Neural progenitor cell (in vitro differentiated cells): ENCODE data around the gene STXBP5. TPM values are rescaled to one million over a fixed set of nuclear protein-coding genes. Genes with fewer than 3 reads are reported as not detected.
A peak's percentile ranks its signal among the peaks of the same experiment; 100 is the strongest.

ENCODE experiments used
- DNase-seq: peaks from one replicate; pipeline ENCODE4 v3.0.0-alpha.2; 2016; ENCODE audit warnings: low spot score
- H2AFZ ChIP-seq: fragments of 200-600 bp; sonication (generic); replicated peaks from 2 replicates; pipeline ENCODE4 v1.6.1; 2016; ENCODE audit warnings: antibody characterized with exemption
- H3F3A ChIP-seq: fragments of 200-600 bp; sonication (generic); 2 replicates; pipeline ENCODE4 v1.6.1; 2016; ENCODE audit warnings: antibody characterized with exemption, low read depth
- H3K27ac ChIP-seq: fragments of 200-600 bp; sonication (generic); 2 replicates; pipeline ENCODE4 v1.5.1; 2016; ENCODE audit warnings: mild to moderate bottlenecking
- H3K27me3 ChIP-seq: fragments of 200-600 bp; sonication (generic); 2 replicates; pipeline ENCODE4 v1.6.1; 2016; ENCODE audit warnings: mild to moderate bottlenecking, moderate library complexity
- H3K36me3 ChIP-seq: fragments of 200-600 bp; sonication (generic); 2 replicates; pipeline ENCODE4 v1.5.1; 2016
- H3K4me1 ChIP-seq: fragments of 200-600 bp; sonication (generic); 2 replicates; pipeline ENCODE4 v1.6.1; 2016; ENCODE audit warnings: mixed run types
- H3K4me2 ChIP-seq: fragments of 200-600 bp; sonication (generic); 2 replicates; pipeline ENCODE4 v1.6.1; 2016
- H3K4me3 ChIP-seq: fragments of 200-600 bp; sonication (generic); 2 replicates; pipeline ENCODE4 v1.5.1; 2016
- H3K79me2 ChIP-seq: fragments of 200-600 bp; sonication (generic); 2 replicates; pipeline ENCODE4 v1.6.1; 2016; ENCODE audit warnings: low read depth
- H3K9ac ChIP-seq: fragments of 200-600 bp; sonication (generic); 2 replicates; pipeline ENCODE4 v1.6.1; 2016
- H3K9me3 ChIP-seq: fragments of 200-600 bp; sonication (generic); 2 replicates; pipeline ENCODE4 v1.5.1; 2016; ENCODE audit warnings: low read depth
- H4K20me1 ChIP-seq: fragments of 200-600 bp; sonication (generic); 2 replicates; pipeline ENCODE4 v1.6.1; 2016; ENCODE audit warnings: low read depth
- H3K27ac Mint-ChIP-seq: 3 replicates; pipeline ENCODE4 v1.8.0; 2021; ENCODE audit warnings: mixed read lengths
- H3K27me3 Mint-ChIP-seq: 2 replicates; pipeline ENCODE4 v1.8.0; 2022; ENCODE audit warnings: low read depth, mild to moderate bottlenecking, inconsistent platforms, moderate library complexity, mixed read lengths; ENCODE audit not compliant: insufficient read depth
- H3K36me3 Mint-ChIP-seq: 3 replicates; pipeline ENCODE4 v1.8.0; 2021; ENCODE audit warnings: mixed read lengths
- H3K4me1 Mint-ChIP-seq: 3 replicates; pipeline ENCODE4 v1.8.0; 2021; ENCODE audit warnings: mixed read lengths
- H3K4me3 Mint-ChIP-seq: 3 replicates; pipeline ENCODE4 v1.8.0; 2021; ENCODE audit warnings: mild to moderate bottlenecking, moderate library complexity, mixed read lengths
- H3K9me3 Mint-ChIP-seq: 3 replicates; pipeline ENCODE4 v1.8.0; 2020; ENCODE audit warnings: mixed read lengths
- EZH2 ChIP-seq: fragments of 200-600 bp; sonication (generic); IDR thresholded peaks from 2 replicates; pipeline ENCODE4 v1.6.1; 2017; ENCODE audit warnings: antibody characterized with exemption, mild to moderate bottlenecking, moderate library complexity
- EZH2phosphoT487 ChIP-seq: fragments of 200-600 bp; sonication (generic); IDR thresholded peaks from 2 replicates; pipeline ENCODE4 v1.6.1; 2017; ENCODE audit warnings: antibody characterized with exemption
- total RNA-seq: library from RNA; depleted of rRNA; stranded (reverse); fragments of >200 nt; gene quantifications from 2 replicates; pipeline ENCODE4 v1.2.3, GENCODE V29; 2015; ENCODE audit warnings: low replicate concordance
- TF ChIP-seq, protein P1 (sequence below): fragments of 200-600 bp; sonication (generic); IDR thresholded peaks from 2 replicates; pipeline ENCODE4 v1.5.1; 2017; ENCODE audit warnings: antibody characterized with exemption, mild to moderate bottlenecking

The STXBP5 gene
- total RNA-seq, 1 donor from 2014 or later, result 12.0 TPM

DNA sequence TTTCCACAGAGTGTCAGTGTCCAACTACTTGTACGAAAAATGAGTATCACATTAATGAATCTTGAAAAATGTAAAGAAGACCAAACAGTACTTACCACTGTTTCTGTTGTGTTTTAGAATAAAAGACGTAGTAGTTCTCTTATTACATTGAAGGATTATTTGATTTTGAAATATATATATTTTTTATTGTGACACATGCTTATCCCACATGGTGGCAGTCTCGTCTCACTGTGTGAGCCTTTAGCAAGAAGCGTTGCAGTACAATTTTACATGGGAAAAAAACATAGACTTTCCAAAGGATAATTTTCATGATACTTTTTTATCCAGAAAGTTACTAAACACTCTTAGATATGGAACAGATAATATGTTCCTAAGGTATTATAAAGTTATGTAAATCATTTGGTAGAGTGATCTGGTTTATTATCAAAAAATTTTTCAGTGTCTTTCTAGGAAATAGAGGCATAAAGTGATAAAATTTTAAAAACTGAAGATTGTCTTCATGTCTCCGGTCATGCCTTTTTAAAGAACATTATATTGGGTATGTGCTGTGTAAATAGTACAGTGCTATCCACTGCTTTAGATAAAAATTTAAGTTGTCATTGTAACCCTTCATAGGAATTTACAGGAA is 186.8 kb downstream of the STXBP5 start:
- Histone ChIP-seq H3K9ac (no peak overlapping the region), H3K27me3 (no peaks in the 10 kb centered on the region), H3K27ac (no peak overlapping the region), H3K9me3 (no peaks in the 10 kb centered on the region), H3F3A (no peaks in the 10 kb centered on the region), H4K20me1 (no peaks in the 10 kb centered on the region), H3K36me3 (no peaks in the 10 kb centered on the region), H3K4me3 (no peak overlapping the region), H3K4me1 (peaks cover 8% of the 10 kb centered on the region), H3K79me2 (no peaks in the 10 kb centered on the region), H2AFZ (no peak overlapping the region), H3K4me2 (no peak overlapping the region)
- H3K36me3 Mint-ChIP-seq, result no peaks in the 10 kb centered on the region
- peaks cover 11% of the 10 kb centered on the region for H3K4me1 Mint-ChIP-seq
- TF ChIP-seq, protein P1, sequence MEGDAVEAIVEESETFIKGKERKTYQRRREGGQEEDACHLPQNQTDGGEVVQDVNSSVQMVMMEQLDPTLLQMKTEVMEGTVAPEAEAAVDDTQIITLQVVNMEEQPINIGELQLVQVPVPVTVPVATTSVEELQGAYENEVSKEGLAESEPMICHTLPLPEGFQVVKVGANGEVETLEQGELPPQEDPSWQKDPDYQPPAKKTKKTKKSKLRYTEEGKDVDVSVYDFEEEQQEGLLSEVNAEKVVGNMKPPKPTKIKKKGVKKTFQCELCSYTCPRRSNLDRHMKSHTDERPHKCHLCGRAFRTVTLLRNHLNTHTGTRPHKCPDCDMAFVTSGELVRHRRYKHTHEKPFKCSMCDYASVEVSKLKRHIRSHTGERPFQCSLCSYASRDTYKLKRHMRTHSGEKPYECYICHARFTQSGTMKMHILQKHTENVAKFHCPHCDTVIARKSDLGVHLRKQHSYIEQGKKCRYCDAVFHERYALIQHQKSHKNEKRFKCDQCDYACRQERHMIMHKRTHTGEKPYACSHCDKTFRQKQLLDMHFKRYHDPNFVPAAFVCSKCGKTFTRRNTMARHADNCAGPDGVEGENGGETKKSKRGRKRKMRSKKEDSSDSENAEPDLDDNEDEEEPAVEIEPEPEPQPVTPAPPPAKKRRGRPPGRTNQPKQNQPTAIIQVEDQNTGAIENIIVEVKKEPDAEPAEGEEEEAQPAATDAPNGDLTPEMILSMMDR, result peak; percentile 71
- no peak for TF ChIP-seq EZH2
- H3K27ac Mint-ChIP-seq, result no peak overlapping the region
- no peak overlapping the region for H3K4me3 Mint-ChIP-seq
- H3K27me3 Mint-ChIP-seq, result no peaks in the 10 kb centered on the region
- peak; percentile 47 for DNase-seq
- H3K9me3 Mint-ChIP-seq, result no peaks in the 10 kb centered on the region

DNA sequence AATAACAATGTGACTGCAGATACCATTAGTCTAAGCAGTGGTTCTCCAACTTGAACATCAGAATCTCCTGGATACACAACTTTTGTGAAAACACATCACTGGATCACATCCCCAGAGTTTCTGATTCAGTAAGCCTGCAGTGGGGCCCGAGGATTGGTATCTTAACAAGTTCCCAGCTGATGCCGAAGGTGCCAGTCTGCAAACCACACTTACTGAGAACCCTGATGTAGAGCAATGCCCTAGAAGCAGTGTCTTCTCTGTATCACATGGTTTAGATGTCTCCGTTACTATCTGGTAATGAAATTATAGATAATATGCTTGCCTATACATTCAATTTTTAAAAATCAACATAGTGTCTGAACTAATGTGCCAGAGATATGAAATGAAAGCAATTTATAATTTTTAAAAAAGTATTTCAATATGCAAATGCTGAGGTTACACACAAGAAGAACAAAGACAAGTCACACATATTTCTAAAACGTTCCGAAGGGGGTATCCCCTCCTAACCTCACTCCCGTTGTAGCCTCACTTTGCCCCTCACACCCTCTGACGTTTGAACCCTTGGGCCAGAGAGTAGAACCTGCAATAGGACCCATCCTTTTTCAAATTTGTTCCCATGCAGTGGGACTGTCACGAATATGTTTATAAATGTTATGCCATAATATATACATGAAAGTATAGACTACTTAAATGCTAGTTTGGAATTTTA is 188.9 kb downstream of the STXBP5 start:
- Histone ChIP-seq H3K27me3 (no peaks in the 10 kb centered on the region), H3K9me3 (no peaks in the 10 kb centered on the region), H3K36me3 (no peaks in the 10 kb centered on the region), H4K20me1 (no peaks in the 10 kb centered on the region), H3K79me2 (no peaks in the 10 kb centered on the region), H2AFZ (no peak overlapping the region), H3K4me3 (no peak overlapping the region), H3K4me2 (no peak overlapping the region), H3K9ac (no peak overlapping the region), H3K27ac (no peak overlapping the region), H3F3A (no peaks in the 10 kb centered on the region), H3K4me1 (peaks cover 8% of the 10 kb centered on the region)
- no peaks in the 10 kb centered on the region for H3K9me3 Mint-ChIP-seq
- H3K4me1 Mint-ChIP-seq, result peaks cover 15% of the 10 kb centered on the region
- H3K36me3 Mint-ChIP-seq, result no peaks in the 10 kb centered on the region
- TF ChIP-seq, protein P1, result no peak
- TF ChIP-seq EZH2 (no peak), EZH2phosphoT487 (no peak)
- no peak overlapping the region for H3K4me3 Mint-ChIP-seq
- H3K27ac Mint-ChIP-seq, result no peak overlapping the region
- no peaks in the 10 kb centered on the region for H3K27me3 Mint-ChIP-seq
- DNase-seq, result no peak

DNA sequence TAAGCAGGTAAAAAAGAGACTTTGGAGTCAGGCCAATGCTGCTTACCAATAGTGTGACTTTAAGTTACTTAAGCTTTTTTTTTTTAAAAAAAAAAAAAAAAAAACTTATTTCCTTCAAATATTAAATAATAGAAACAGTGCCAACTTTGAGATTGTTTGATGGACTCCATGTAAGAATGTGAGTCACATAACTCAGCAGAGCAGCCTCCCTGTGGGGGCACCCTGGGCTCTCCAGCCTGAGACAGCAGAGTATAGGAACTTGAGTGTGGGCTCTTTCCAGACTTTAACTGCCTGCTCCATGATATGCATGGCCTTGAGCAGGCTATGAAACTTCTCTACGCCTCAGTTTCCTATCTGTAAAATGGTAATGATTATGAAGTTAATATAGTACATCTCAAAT is 190.9 kb downstream of the STXBP5 start:
- H3K4me2 ChIP-seq, result no peak overlapping the region
- H3K27ac Mint-ChIP-seq, result no peak overlapping the region
- H3K4me1 Mint-ChIP-seq, result peaks cover 15% of the 10 kb centered on the region
- H3K27me3 Mint-ChIP-seq, result no peaks in the 10 kb centered on the region
- H3K27me3 ChIP-seq, result no peaks in the 10 kb centered on the region
- no peaks in the 10 kb centered on the region for H3F3A ChIP-seq
- no peak overlapping the region for H3K4me3 ChIP-seq
- no peak overlapping the region for H3K27ac ChIP-seq
- TF ChIP-seq EZH2, result no peak
- TF ChIP-seq, protein P1, result no peak
- no peaks in the 10 kb centered on the region for H4K20me1 ChIP-seq
- H3K4me1 ChIP-seq, result peaks cover 8% of the 10 kb centered on the region
- no peaks in the 10 kb centered on the region for H3K36me3 Mint-ChIP-seq
- peaks cover 4% of the 10 kb centered on the region for H3K9me3 Mint-ChIP-seq
- H3K4me3 Mint-ChIP-seq, result no peak overlapping the region
- H3K9ac ChIP-seq, result no peak overlapping the region
- no peaks in the 10 kb centered on the region for H3K9me3 ChIP-seq
- no peak for DNase-seq
- H2AFZ ChIP-seq, result no peak overlapping the region
- no peaks in the 10 kb centered on the region for H3K79me2 ChIP-seq
- H3K36me3 ChIP-seq, result no peaks in the 10 kb centered on the region
